CD14-positive monocyte (primary cell): ENCODE results near the gene B3GNT8. TPM values are rescaled to one million over a fixed set of nuclear protein-coding genes. Genes with fewer than 3 reads are reported as not detected.
"Not testable (repeated sequence)": the region's sequence is repeated elsewhere in the genome, so short reads cannot be mapped to it uniquely, and the experiment has no call there.

Experiments
- DNase-seq, 3 donors: peaks; one replicate each; pipeline ENCODE4 v3.0.0-alpha.2; 2011 to 2022
- H2AFZ ChIP-seq: 2 replicates; pipeline ENCODE4 v1.6.0; 2012; ENCODE audit warnings: mild to moderate bottlenecking, low read depth, low read length, inconsistent platforms; ENCODE audit not compliant: insufficient read depth, poor library complexity, severe bottlenecking
- H3K27ac ChIP-seq, 2 donors: 1 replicate in 1 of 2; 2 replicates in 1 of 2; pipeline ENCODE4 v1.5.1; 2012 to 2013; ENCODE audit warnings: low read length in 2 of 2, control low read depth in 1 of 2, inconsistent platforms in 1 of 2, low read depth in 1 of 2, mild to moderate bottlenecking in 1 of 2
- H3K27me3 ChIP-seq, 2 donors: one replicate each; pipeline versions ENCODE4 v1.6.0 to v1.6.1; 2011 to 2013; ENCODE audit warnings: low read length in 2 of 2; ENCODE audit not compliant: control insufficient read depth in 2 of 2, insufficient read depth in 2 of 2
- H3K36me3 ChIP-seq, 2 donors: replicated peaks in 1 of 2; 1 replicate in 1 of 2; 2 replicates in 1 of 2; pipeline versions ENCODE4 v1.5.1 to v1.6.1; 2012 to 2013; ENCODE audit warnings: low read length in 2 of 2, control low read depth in 1 of 2, inconsistent platforms in 1 of 2, mild to moderate bottlenecking in 1 of 2; ENCODE audit not compliant: insufficient read depth in 2 of 2, control insufficient read depth in 1 of 2
- H3K4me1 ChIP-seq, 2 donors: 1 replicate in 1 of 2; 2 replicates in 1 of 2; pipeline versions ENCODE4 v1.5.1 to v1.6.1; 2012 to 2013; ENCODE audit warnings: low read length in 2 of 2, control low read depth in 1 of 2, inconsistent platforms in 1 of 2, mild to moderate bottlenecking in 1 of 2, moderate library complexity in 1 of 2; ENCODE audit not compliant: insufficient read depth in 2 of 2, control insufficient read depth in 1 of 2
- H3K4me2 ChIP-seq: replicated peaks from 2 replicates; pipeline ENCODE3; 2012; ENCODE audit warnings: low read length, moderate library complexity, mild to moderate bottlenecking; ENCODE audit not compliant: poor library complexity, severe bottlenecking; ENCODE audit errors: extremely low read depth
- H3K4me3 ChIP-seq, 3 experiments: fragments of 200-600 bp in 1 of 3; sonication (generic) in 1 of 3; replicated peaks in 1 of 3; 1 replicate in 2 of 3; 2 replicates in 1 of 3; pipeline ENCODE4 v1.5.1; 2011 to 2013; ENCODE audit warnings: low read length in 3 of 3, mild to moderate bottlenecking in 3 of 3, control low read depth in 2 of 3, low read depth in 2 of 3, inconsistent platforms in 1 of 3, moderate library complexity in 1 of 3
- H3K79me2 ChIP-seq: 2 replicates; pipeline ENCODE4 v1.6.0; 2012; ENCODE audit warnings: mild to moderate bottlenecking, control low read depth, inconsistent platforms, low read length, moderate library complexity; ENCODE audit not compliant: insufficient read depth
- H3K9ac ChIP-seq: 2 replicates; pipeline ENCODE4 v1.6.0; 2017; ENCODE audit warnings: low read length, mild to moderate bottlenecking; ENCODE audit not compliant: insufficient read depth, poor library complexity, severe bottlenecking
- H3K9me3 ChIP-seq, 2 donors: replicated peaks in 1 of 2; 1 replicate in 1 of 2; 2 replicates in 1 of 2; pipeline versions ENCODE4 v1.5.1 to v1.6.1; 2012 to 2013; ENCODE audit warnings: low read length in 2 of 2, control low read depth in 1 of 2; ENCODE audit not compliant: control insufficient read depth in 1 of 2, insufficient read depth in 1 of 2
- H4K20me1 ChIP-seq: 2 replicates; pipeline ENCODE4 v1.6.0; 2012; ENCODE audit warnings: mild to moderate bottlenecking, low read length, control low read depth, moderate library complexity; ENCODE audit not compliant: insufficient read depth
- H3K27ac Mint-ChIP-seq, 7 donors: one replicate each; pipeline ENCODE4 v1.8.0; 2020; ENCODE audit warnings: mild to moderate bottlenecking in 7 of 7, mixed read lengths in 7 of 7, moderate library complexity in 6 of 7, inconsistent platforms in 2 of 7
- H3K27me3 Mint-ChIP-seq, 3 donors: one replicate each; pipeline ENCODE4 v1.8.0; 2021 to 2022; ENCODE audit warnings: low read depth in 3 of 3, mild to moderate bottlenecking in 3 of 3, mixed read lengths in 3 of 3, moderate library complexity in 3 of 3, inconsistent platforms in 1 of 3
- H3K36me3 Mint-ChIP-seq, 2 donors: one replicate each; pipeline ENCODE4 v1.8.0; 2020; ENCODE audit warnings: mixed read lengths in 2 of 2, inconsistent platforms in 1 of 2, mild to moderate bottlenecking in 1 of 2
- H3K4me1 Mint-ChIP-seq: one replicate; pipeline ENCODE4 v1.8.0; 2020; ENCODE audit warnings: mild to moderate bottlenecking, mixed read lengths
- H3K4me3 Mint-ChIP-seq, 2 donors: one replicate each; pipeline ENCODE4 v1.8.0; 2020; ENCODE audit warnings: mild to moderate bottlenecking in 2 of 2, mixed read lengths in 2 of 2, moderate library complexity in 1 of 2
- H3K9me3 Mint-ChIP-seq, 7 donors: one replicate each; pipeline ENCODE4 v1.8.0; 2020 to 2022; ENCODE audit warnings: mixed read lengths in 7 of 7, mild to moderate bottlenecking in 6 of 7, moderate library complexity in 6 of 7, inconsistent platforms in 2 of 7
- WGBS: methylation state at CpG from one replicate; pipeline ENCODE4 v1.1.5; 2013; ENCODE audit warnings: missing lambda C conversion rate; ENCODE audit not compliant: insufficient coverage; 5-methylcytosine and 5-hydroxymethylcytosine counted together
- intact Hi-C, 2 donors: fragments of 100-400 bp; cut with micrococcal nuclease; formaldehyde crosslinking; loops; one replicate each; pipeline versions ENCODE4 v1.15.0 to v1.15.1; 2023
- polyA plus RNA-seq, 3 donors: library from polyadenylated mRNA; depleted of rRNA in 1 of 3; unstranded in 2 of 3; stranded (reverse) in 1 of 3; fragments of 300-500 nt in 2 of 3; fragments of >200 nt in 1 of 3; fragmentation: Illumina TruSeq in 2 of 3; gene quantifications; 1 replicate in 2 of 3; 2 replicates in 1 of 3; pipeline ENCODE4 v1.2.3, GENCODE V29; 2012 to 2021
- TF ChIP-seq, protein P1 (sequence below): fragments of 200-600 bp; IDR thresholded peaks from one replicate; pipeline ENCODE4 v1.8.0; 2022; ENCODE audit warnings: antibody characterized with exemption, mild to moderate bottlenecking

B3GNT8 gene
- polyA plus RNA-seq, 3 donors, result 2.9 to 18.9 (median 17.4) TPM

DNA sequence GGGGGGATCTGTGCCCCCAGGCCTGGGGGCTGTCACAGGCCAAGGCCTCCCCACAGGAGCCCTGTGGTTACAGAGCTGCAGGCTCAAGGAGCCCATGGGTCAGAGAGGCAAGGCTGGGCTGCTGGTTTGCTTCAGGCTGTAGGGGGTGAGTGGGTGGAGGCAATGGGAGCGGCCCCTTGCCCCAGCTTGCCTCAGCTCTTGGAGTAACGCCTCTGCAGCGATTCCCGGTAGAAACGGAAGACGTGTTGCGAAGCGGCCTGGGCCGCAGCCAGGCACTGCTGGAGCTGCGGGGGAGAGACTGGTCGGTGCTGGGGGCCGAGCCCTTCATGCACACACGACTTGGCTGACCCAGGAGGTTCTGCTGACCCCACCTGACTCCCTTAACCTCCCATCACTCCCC, 40.7 kb downstream of the B3GNT8 start:
- peaks cover 7% of the 10 kb centered on the region for H3K4me1 Mint-ChIP-seq
- H3K79me2 ChIP-seq, result no peaks in the 10 kb centered on the region
- intact Hi-C loops, result no loop called here
- H3K9ac ChIP-seq, result no peak overlapping the region
- no peak overlapping the region for H3K4me3 Mint-ChIP-seq
- peak overlapping the region in 1 of 2 donors; percentile 26 for H3K27ac ChIP-seq
- peaks cover 61 to 93% of the 10 kb centered on the region in 2 donors for H3K36me3 ChIP-seq
- H3K9me3 Mint-ChIP-seq, result no peaks in the 10 kb centered on the region
- TF ChIP-seq, protein P1, sequence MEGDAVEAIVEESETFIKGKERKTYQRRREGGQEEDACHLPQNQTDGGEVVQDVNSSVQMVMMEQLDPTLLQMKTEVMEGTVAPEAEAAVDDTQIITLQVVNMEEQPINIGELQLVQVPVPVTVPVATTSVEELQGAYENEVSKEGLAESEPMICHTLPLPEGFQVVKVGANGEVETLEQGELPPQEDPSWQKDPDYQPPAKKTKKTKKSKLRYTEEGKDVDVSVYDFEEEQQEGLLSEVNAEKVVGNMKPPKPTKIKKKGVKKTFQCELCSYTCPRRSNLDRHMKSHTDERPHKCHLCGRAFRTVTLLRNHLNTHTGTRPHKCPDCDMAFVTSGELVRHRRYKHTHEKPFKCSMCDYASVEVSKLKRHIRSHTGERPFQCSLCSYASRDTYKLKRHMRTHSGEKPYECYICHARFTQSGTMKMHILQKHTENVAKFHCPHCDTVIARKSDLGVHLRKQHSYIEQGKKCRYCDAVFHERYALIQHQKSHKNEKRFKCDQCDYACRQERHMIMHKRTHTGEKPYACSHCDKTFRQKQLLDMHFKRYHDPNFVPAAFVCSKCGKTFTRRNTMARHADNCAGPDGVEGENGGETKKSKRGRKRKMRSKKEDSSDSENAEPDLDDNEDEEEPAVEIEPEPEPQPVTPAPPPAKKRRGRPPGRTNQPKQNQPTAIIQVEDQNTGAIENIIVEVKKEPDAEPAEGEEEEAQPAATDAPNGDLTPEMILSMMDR, result no peak
- H2AFZ ChIP-seq, result no peak overlapping the region
- 100% methylated on average over 1 of the region's 13 CpGs for WGBS
- no peak overlapping the region for H3K27ac Mint-ChIP-seq
- peaks cover 0 to 3% (median 0%) of the 10 kb centered on the region in 3 donors for H3K27me3 Mint-ChIP-seq
- no peak for DNase-seq
- no peaks in the 10 kb centered on the region for H3K27me3 ChIP-seq
- H3K4me1 ChIP-seq, result peaks cover 0 to 5% of the 10 kb centered on the region in 2 donors
- H3K9me3 ChIP-seq, result no peaks in the 10 kb centered on the region
- no peaks in the 10 kb centered on the region for H4K20me1 ChIP-seq
- peaks cover 69 to 87% of the 10 kb centered on the region in 2 donors for H3K36me3 Mint-ChIP-seq
- no peak overlapping the region for H3K4me2 ChIP-seq
- no peak overlapping the region for H3K4me3 ChIP-seq

DNA sequence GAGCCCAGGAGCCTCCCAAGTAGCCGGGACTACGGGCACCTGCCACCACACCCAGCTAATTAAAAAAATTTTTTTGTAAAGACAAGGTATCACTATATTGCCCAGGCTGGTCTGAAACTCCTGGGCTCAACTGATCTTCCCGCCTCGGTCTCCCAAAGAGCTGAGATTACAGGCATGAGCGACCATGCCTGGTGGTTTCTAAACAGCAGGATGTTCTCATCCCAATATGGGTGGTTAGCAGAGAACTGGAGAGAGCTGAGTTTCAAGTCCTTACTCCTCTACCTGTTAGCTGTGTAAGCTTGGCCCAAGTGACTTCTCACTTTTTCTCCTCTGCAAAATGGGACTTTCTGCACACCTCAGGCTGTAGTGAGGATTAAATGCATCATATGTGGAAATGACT, 42.8 kb downstream of the B3GNT8 start:
- peak overlapping the region in 2 of 7 donors; percentile 75 to 76 for H3K27ac Mint-ChIP-seq
- TF ChIP-seq, protein P1, result no peak
- H3K9me3 ChIP-seq, result no peaks in the 10 kb centered on the region

DNA sequence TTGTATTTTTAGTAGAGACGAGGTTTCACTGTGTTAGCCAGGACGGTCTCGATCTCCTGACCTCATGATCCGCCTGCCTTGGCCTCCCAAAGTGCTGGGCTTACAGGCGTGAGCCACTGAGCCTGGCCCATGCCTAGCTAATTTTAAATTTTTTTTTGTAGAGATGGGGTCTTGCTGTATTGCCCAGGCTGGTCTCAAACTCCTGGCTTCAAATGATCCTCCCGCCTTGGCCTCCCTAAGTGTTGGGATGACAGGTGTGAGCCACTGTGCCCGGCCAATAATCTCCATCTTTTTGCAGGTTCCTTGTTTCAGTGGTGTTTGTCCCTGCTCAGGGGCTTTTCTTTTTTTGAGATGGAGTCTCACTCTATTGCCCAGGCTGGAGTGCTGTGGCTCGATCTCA, 45.6 kb downstream of the B3GNT8 start:
- H3K9ac ChIP-seq, H3K27me3 ChIP-seq, H3K9me3 Mint-ChIP-seq, H3K4me3 Mint-ChIP-seq, H2AFZ ChIP-seq, intact Hi-C loops, H3K9me3 ChIP-seq, H3K27ac ChIP-seq, DNase-seq, H4K20me1 ChIP-seq, H3K4me2 ChIP-seq, H3K27me3 Mint-ChIP-seq, H3K4me3 ChIP-seq: not testable (repeated sequence)
- 97% methylated on average over 5 of the region's 8 CpGs for WGBS
- H3K27ac Mint-ChIP-seq, result peak overlapping the region in 1 of 7 donors; percentile 54
- H3K79me2 ChIP-seq, result peaks cover 13% of the 10 kb centered on the region
- peaks cover 27 to 49% of the 10 kb centered on the region in 2 donors for H3K36me3 ChIP-seq
- peaks cover 39% of the 10 kb centered on the region for H3K4me1 Mint-ChIP-seq
- H3K36me3 Mint-ChIP-seq, result peaks cover 30 to 61% of the 10 kb centered on the region in 2 donors
- H3K4me1 ChIP-seq, result peaks cover 41 to 45% of the 10 kb centered on the region in 2 donors

More for the DNA sequence above, 42.8 kb downstream of the B3GNT8 start:
- Histone ChIP-seq H2AFZ (no peak overlapping the region), H3K36me3 (peaks cover 43 to 73% of the 10 kb centered on the region in 2 donors), H3K9ac (no peak overlapping the region), H4K20me1 (no peaks in the 10 kb centered on the region), H3K4me3 (no peak overlapping the region), H3K27ac (no peak overlapping the region), H3K4me1 (peaks cover 14 to 22% of the 10 kb centered on the region in 2 donors), H3K79me2 (no peaks in the 10 kb centered on the region), H3K4me2 (no peak overlapping the region), H3K27me3 (no peaks in the 10 kb centered on the region)
- peaks cover 0 to 2% (median 0%) of the 10 kb centered on the region in 3 donors for H3K27me3 Mint-ChIP-seq
- H3K4me3 Mint-ChIP-seq, result no peak overlapping the region
- H3K36me3 Mint-ChIP-seq, result peaks cover 52 to 76% of the 10 kb centered on the region in 2 donors
- intact Hi-C loops, result no loop called here
- H3K4me1 Mint-ChIP-seq, result peaks cover 19% of the 10 kb centered on the region
- no peaks in the 10 kb centered on the region for H3K9me3 Mint-ChIP-seq
- WGBS, result no CpG with 5 or more reads among the region's 5 CpGs
- DNase-seq, result no peak
